HG03439 (cell line): ENCODE data around the gene PIK3C2B.
"Not testable (repeated sequence)": the region's sequence is repeated elsewhere in the genome, so short reads cannot be mapped to it uniquely, and the experiment has no call there.

Experiments used
- ATAC-seq: cut with Tn5 transposase; IDR thresholded peaks from one replicate; pipeline ENCODE4 v1.9.1; 2021; ENCODE audit warnings: mild to moderate bottlenecking, moderate library complexity; ENCODE audit not compliant: unreplicated experiment

Gene PIK3C2B

GRCh38 chr1:204509186-204509635, 14.6 kb upstream of the PIK3C2B start:
- ATAC-seq = no peak

GRCh38 chr1:204507317-204508105, 12.9 kb upstream of the PIK3C2B start:
- ATAC-seq = peak; percentile 18

DNA sequence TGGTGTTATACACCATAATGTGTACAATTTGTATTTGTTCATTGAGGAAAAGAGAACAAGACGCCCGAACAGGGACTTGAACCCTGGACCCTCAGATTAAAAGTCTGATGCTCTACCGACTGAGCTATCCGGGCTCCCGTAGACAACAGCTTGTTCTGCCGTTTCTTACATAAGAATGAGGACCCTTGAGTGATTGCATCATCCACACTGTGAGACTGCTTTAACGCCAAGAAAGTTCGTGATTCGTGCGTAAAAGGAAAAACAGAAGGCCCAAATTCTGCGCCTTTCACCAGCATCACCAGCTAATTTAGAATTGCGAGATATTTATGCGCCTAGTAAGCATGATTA, 12.3 kb upstream of the PIK3C2B start:
- ATAC-seq = peak; percentile 53

GRCh38 chr1:204506201-204506968, 11.8 kb upstream of the PIK3C2B start:
- ATAC-seq = peak; percentile 73

GRCh38 chr1:204505674-204506200, 11.1 kb upstream of the PIK3C2B start:
- no peak for ATAC-seq

- no peak for ATAC-seq
These were observed 9.4 kb upstream of the PIK3C2B start for GRCh38 chr1:204503913-204504519.

DNA sequence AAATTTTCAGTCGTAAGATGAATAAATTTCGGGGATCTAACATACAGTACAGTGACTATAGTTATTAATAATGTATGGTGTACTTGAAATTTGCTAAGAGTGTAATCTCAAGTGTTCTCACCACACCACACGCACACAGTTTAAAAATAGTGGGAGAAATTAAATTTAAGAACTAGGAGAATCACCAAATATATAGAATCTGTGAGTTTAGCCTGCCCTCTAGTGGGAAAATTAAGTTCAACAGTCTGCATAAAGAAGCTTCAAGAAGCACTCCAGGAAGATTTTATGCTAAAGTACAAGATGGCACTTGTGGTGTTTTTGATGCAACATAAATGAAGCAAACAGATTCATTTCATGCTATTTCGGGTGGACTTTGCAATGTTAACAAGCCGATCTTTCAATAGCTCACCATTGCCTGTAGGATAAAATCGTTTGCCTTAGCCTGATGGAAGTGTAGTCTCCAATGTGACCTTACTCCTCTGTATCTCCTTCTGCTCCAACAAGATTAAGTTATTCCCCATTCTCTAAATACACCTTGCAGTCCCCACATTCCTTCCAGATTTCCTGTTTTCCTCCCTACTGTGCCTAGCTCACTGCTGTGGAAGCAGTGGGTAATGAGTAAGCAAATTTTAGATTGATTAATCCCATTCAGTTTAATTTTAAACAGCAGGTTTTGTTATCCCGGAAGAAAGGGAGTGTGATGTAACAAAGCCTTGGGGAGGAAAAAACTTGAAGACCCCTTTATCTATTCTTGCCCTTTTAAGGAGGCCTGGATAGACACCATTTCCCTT, 8.7 kb upstream of the PIK3C2B start:
- no peak for ATAC-seq

DNA sequence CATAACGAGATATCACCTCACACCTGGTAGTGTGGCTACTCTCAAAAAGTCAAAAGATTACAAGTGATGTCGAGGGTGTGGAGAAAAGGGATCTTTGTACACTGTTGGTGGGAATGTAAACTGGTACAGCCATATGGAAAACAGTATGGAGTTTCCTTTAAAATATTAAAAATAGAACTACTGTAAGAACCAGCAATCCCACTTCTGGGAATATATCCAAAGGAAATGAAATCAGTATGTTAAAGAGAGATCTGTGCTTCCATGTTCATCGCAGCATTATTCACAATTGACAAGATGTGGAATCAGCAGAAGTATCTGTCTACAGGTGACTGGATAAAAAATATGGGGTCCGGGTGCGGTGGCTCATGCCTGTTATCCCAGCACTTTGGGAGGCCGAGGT, 7.6 kb upstream of the PIK3C2B start:
- no peak for ATAC-seq

DNA sequence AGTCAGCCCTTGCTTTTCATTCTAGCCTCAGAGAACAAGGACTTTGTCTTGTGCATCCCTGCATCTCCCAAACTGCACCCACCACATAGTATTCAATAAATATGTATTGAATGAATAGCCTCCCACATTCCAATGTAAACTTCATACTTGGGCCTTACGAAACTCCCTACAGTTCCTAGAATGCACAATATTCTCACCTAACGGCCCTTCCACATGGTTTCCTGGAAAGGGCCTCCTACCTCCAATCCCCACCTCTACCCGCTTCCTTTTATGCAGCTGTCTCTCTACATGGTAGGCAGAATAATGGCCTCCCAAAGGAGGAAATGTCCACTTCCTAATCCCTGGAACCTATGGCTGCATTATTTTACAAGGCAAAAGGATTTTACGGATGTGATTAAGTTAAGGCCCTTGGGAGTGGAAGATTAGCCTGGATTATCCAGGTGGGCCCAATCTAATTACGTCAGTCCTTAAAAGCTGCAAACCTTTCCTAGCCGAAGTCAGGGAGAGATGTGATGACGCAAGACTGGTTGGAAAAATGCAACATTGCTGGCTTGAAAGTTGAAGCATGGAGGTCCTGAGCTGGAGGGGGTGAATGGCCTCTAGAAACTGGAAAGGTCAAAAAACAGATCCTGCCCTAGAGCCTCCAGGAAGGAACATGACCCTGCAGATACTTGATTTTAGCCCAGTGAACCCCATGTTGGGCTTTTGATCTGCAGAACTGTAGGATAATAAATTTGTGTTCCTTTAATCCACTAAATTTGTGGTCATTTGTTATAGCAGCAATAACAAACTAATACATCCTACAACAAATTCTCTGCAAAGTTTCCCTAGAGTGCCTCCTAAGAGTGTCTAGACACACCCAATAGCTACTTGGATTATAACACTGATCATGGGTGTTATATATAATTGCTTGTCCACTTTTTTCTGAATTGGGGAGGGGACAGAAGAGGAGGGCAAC, 5.2 kb upstream of the PIK3C2B start:
- no peak for ATAC-seq

DNA sequence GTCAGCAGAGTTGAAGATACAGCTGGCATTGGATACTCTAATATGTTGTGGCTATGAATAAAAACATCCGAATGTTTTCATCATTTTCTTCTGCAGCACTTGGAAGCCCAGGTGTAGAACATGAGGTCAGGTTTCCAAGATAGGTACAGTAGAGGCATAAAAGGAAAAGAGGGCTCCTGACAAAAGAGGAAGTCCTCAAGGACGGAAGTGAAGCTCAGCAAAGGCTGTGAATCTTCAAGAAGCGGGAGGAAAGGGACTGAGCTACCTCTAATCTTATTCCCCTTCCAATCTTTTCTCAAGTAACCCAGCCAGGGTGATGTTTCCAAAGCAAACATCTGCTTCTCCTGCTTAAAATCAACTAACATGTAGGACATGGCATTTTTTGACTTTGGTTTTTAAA, 4.4 kb upstream of the PIK3C2B start:
- ATAC-seq = no peak

GRCh38 chr1:204495777-204496176, 1.2 kb upstream of the PIK3C2B start:
- no peak for ATAC-seq

- peak; percentile 37 for ATAC-seq
These were observed 611 bp upstream of the PIK3C2B start for GRCh38 chr1:204495078-204495753.

DNA sequence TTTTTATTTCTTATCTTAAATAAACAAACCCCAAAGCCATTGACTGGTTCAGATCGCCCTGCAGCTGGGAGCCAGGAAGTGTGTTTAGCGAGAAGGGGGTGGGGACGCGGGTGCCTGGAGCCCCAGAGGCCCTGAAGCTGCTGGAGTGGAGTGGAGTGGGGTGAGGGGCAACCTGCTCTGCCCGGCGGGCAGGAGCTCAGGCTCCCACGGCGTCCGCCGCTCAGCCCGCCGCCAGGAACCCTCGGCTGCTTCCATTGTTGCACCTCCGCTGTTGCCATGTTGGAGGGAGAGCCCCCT, 673 bp downstream of the PIK3C2B start:
- ATAC-seq = peak; percentile 17

DNA sequence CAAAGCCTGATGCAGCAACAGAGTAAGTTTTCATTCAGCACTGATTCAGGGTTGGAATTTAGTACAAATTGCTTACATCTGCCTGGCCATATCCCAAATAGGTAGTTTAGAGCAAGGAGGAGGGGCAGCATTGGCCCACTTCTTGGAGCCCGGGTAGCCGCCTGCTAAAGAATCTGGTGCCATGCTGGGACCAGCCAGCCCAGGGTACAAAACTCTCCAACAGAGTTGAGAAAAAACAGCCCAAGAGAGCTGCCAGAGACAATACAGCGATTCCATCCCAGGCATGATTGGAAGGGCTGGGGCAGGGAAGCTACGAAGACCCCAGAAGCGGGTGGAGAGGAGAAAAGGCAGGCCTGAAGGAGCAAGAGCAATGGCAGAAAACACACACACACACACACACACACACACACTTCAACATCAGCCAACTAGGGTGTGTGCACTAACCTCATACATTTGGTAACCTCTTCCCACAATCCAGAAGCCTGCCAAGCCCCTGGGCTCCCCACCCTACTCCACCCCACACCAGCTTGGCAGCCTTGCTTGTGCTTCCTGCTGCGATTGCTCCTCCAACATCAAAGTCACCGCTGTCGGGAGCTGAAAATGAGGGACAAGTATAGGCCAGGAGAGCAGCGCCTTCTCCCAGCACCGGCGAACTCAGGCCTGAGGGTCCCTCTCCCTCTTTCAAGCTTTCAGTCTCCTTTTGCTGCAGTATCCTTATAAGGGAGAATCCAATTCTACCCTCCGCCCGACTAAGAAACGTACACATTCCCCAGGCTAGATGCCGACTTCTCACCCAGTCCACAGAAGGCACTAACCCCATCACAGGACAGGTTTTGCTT, 1.2 kb downstream of the PIK3C2B start:
- no peak for ATAC-seq

GRCh38 chr1:204491655-204492054, 3.0 kb downstream of the PIK3C2B start:
- ATAC-seq = no peak

DNA sequence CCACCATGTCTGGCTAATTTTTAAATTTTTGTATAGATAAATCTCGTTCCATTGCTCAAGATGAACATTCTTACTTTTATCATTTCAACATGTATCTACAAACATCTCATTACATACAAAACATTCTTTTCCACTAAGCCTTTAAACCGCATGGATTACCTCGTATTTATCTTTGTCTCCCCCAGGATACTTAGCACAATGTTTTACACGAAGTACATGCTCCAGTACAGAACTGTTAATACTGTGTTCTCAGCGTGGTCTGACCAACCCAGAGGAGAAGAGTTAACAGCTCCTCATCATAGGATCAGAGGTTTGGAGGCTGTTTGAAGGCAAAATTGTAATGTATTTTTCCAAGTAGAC, 7.4 kb downstream of the PIK3C2B start:
- no peak for ATAC-seq

DNA sequence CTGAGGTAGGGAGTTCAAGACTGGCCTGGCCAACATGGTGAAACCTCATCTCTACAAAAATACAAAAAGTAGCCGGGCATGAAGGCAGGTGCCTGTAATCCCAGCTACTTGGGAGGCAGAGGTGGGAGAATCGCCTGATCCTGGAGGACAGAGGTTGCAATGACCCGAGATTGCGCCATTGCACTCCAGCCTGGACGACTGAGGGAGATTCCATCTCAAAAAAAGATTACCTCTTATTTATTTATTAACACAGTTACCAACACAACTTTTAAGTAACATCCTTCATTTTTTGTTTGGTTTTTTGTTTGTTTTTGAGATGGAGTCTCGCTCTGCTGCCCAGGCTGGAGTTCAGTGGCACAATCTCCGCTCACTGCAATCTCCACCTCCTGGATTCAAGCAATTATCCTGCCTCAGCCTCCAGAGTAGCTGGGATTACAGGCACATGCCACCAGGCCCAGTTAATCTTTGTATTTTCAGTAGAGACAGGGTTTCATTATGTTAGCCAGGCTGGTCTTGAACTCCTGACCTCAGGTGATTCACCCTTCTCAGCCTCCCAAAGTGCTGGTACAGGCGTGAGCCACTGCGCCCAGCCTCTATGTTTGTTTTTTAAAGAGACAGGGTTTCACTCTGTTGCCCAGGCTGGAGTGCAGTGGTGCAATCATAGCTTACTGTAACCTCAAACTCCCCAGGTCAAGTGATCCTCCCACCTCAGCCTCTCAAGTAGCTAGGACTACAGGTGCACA, 7.9 kb downstream of the PIK3C2B start:
- not testable (repeated sequence) for ATAC-seq

- no peak for ATAC-seq
These were observed 10.8 kb downstream of the PIK3C2B start for GRCh38 chr1:204483791-204484190.
